Mammary epithelial cell (primary cell): ENCODE data around the gene MSRB1.

ENCODE experiments used
- CTCF ChIP-seq, 2 donors: IDR thresholded peaks in 1 of 2; conservative IDR thresholded peaks in 1 of 2; 2 replicates each; pipeline ENCODE4 v1.5.1; 2011 to 2012; ENCODE audit warnings: inconsistent platforms in 2 of 2, low read length in 2 of 2, mild to moderate bottlenecking in 2 of 2, control low read depth in 1 of 2, low read depth in 1 of 2; ENCODE audit not compliant: insufficient read depth in 1 of 2; ENCODE audit errors: extremely low read depth in 1 of 2
- EZH2 ChIP-seq: IDR thresholded peaks from 2 replicates; pipeline ENCODE4 v1.6.1; 2012; ENCODE audit warnings: low read length, inconsistent platforms, borderline replicate concordance

DNA sequence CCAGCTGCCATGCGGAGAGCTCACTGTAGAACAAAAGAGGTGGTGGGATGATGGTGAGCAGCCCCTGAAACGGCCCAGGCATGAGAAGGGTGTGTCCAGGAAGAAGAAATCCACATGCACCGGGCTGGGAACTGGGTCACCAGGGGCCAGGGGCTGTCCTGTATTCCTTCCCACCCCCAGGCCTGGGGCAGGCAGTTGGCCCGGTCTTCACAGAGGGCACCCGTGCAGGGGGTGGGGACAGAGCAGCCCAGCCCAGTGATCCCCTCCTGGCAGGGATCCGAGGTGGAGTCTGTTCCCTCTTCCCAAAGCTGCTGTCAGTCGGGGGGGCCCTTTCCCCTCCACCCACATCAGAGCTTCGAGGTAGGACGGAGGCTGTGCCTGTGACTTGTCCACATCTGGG lies 34.0 kb downstream of the MSRB1 start:
- TF ChIP-seq CTCF (conservative IDR thresholded peaks at IDR 0.05 in 1 of 2, IDR thresholded peaks at IDR 0.05 in 1 of 2; ENCODE audit: extremely low read depth in 1 of 2, insufficient read depth in 1 of 2, low read depth in 1 of 2, low read length in 2 of 2) (no peak), EZH2 (no peak)
